ENCODE results near the gene SMAD1. TPM values are rescaled to one million over a fixed set of nuclear protein-coding genes. Genes with fewer than 3 reads are reported as not detected.

Gene SMAD1
- polyA plus RNA-seq, 1 donor (not counting 4 experiments of a cell fraction or from before 2014, with no cell fraction given): 33.5 TPM

DNA sequence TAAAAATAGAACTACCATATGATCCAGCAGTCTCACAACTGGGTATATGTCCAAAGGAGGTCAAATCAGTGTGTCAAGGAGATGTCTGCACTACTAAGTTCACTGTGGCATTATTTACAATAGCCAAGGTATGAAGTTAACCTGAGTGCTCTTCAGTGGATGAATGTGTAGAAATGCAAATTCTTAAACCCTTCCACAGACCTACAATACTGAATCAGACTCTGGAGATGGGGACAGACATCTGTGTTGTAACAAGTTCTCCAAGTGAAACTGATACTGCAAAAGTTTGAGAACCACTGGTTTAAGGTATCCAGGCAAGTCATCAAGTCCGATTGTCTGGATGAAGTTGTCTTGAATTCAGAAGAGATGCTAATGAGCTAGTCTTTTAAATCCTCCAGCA is 38.5 kb downstream of the SMAD1 start:
- H3K9ac ChIP-seq (ENCODE audit: control insufficient read depth, extremely low read depth, insufficient read depth, low read length): no peak overlapping the region
- FAIRE-seq (no peak), DNase-seq (ENCODE audit: low read depth, low spot score) (no peak)
- H3K4me3 ChIP-seq (ENCODE audit: control insufficient read depth in 2 of 3, extremely low read depth in 1 of 3, insufficient read depth in 2 of 3, low read depth in 1 of 3, low read length in 3 of 3): no peak overlapping the region
- H3K4me2 ChIP-seq (ENCODE audit: control insufficient read depth, extremely low read depth, insufficient read depth, low read depth, low read length): no peak overlapping the region
- no peaks in the 10 kb centered on the region for H4K20me1 ChIP-seq (ENCODE audit: control insufficient read depth, extremely low read depth, insufficient read depth, low read length)
- H3K27me3 ChIP-seq (ENCODE audit: control insufficient read depth, extremely low read depth, insufficient read depth, low read length): no peaks in the 10 kb centered on the region
- TF ChIP-seq, protein P1, sequence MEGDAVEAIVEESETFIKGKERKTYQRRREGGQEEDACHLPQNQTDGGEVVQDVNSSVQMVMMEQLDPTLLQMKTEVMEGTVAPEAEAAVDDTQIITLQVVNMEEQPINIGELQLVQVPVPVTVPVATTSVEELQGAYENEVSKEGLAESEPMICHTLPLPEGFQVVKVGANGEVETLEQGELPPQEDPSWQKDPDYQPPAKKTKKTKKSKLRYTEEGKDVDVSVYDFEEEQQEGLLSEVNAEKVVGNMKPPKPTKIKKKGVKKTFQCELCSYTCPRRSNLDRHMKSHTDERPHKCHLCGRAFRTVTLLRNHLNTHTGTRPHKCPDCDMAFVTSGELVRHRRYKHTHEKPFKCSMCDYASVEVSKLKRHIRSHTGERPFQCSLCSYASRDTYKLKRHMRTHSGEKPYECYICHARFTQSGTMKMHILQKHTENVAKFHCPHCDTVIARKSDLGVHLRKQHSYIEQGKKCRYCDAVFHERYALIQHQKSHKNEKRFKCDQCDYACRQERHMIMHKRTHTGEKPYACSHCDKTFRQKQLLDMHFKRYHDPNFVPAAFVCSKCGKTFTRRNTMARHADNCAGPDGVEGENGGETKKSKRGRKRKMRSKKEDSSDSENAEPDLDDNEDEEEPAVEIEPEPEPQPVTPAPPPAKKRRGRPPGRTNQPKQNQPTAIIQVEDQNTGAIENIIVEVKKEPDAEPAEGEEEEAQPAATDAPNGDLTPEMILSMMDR (optimal IDR thresholded peaks at IDR 0.05 in 1 of 3, IDR thresholded peaks at IDR 0.05 in 1 of 3, conservative IDR thresholded peaks at IDR 0.05 in 1 of 3; ENCODE audit: extremely low read depth in 1 of 3, insufficient read depth in 2 of 3, low read length in 3 of 3): no peak
- no peak for TF ChIP-seq EZH2 (IDR thresholded peaks at IDR 0.05; ENCODE audit: low read length)
- H3K4me1 ChIP-seq (ENCODE audit: control insufficient read depth, extremely low read depth, insufficient read depth, low read length): peaks cover 3% of the 10 kb centered on the region
- H3K79me2 ChIP-seq (ENCODE audit: control insufficient read depth, insufficient read depth, low read length): peaks cover 24% of the 10 kb centered on the region
- H3K36me3 ChIP-seq (ENCODE audit: control insufficient read depth in 2 of 2, extremely low read depth in 1 of 2, insufficient read depth in 2 of 2, low read length in 2 of 2): peaks cover 1 to 4% of the 10 kb centered on the region in 2 experiments
- H2AFZ ChIP-seq (ENCODE audit: control insufficient read depth, low read length): no peak overlapping the region
- no peak overlapping the region for H3K27ac ChIP-seq (ENCODE audit: control insufficient read depth, insufficient read depth, low read length)
- no peaks in the 10 kb centered on the region for H3K9me1 ChIP-seq (ENCODE audit: control insufficient read depth, extremely low read depth, insufficient read depth, low read length)
- H3K9me3 ChIP-seq (ENCODE audit: control insufficient read depth, low read depth, low read length): no peaks in the 10 kb centered on the region
- dilution Hi-C loops (cut with MboI; ENCODE audit: extremely low pct_ligation_motif_present, low sequenced_read_pairs): no loop called here

DNA sequence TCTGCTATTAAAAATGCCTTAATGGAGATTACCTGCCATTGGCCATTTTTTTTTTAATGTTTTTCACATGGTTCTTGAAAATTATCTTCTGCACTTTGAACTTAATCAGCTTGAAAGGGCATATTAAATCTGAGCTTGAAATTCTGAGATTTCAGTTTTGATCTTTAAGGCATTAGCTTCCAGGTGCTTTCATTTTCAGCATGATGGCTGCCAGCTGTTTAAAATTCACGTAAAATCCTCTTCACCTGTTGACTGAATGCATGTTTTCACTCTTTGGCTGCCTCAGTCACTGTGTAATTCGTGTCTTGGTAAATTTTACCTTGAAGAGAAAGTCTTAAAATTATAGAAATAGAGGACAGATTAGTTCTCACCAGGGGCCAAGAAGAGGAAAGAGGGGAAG is 39.6 kb downstream of the SMAD1 start:
- Histone ChIP-seq H3K79me2 (ENCODE audit: control insufficient read depth, insufficient read depth, low read length) (peaks cover 24% of the 10 kb centered on the region), H3K36me3 (ENCODE audit: control insufficient read depth in 2 of 2, extremely low read depth in 1 of 2, insufficient read depth in 2 of 2, low read length in 2 of 2) (peaks cover 1 to 4% of the 10 kb centered on the region in 2 experiments), H3K9me1 (ENCODE audit: control insufficient read depth, extremely low read depth, insufficient read depth, low read length) (no peaks in the 10 kb centered on the region), H4K20me1 (ENCODE audit: control insufficient read depth, extremely low read depth, insufficient read depth, low read length) (no peaks in the 10 kb centered on the region), H3K9me3 (ENCODE audit: control insufficient read depth, low read depth, low read length) (no peaks in the 10 kb centered on the region), H3K4me1 (ENCODE audit: control insufficient read depth, extremely low read depth, insufficient read depth, low read length) (peaks cover 3% of the 10 kb centered on the region), H3K27me3 (ENCODE audit: control insufficient read depth, extremely low read depth, insufficient read depth, low read length) (no peaks in the 10 kb centered on the region), H2AFZ (ENCODE audit: control insufficient read depth, low read length) (no peak overlapping the region), H3K4me2 (ENCODE audit: control insufficient read depth, extremely low read depth, insufficient read depth, low read depth, low read length) (no peak overlapping the region), H3K9ac (ENCODE audit: control insufficient read depth, extremely low read depth, insufficient read depth, low read length) (no peak overlapping the region), H3K4me3 (ENCODE audit: control insufficient read depth in 2 of 3, extremely low read depth in 1 of 3, insufficient read depth in 2 of 3, low read depth in 1 of 3, low read length in 3 of 3) (no peak overlapping the region), H3K27ac (ENCODE audit: control insufficient read depth, insufficient read depth, low read length) (no peak overlapping the region)
- peak; percentile 58 for FAIRE-seq
- dilution Hi-C loops (cut with MboI; ENCODE audit: extremely low pct_ligation_motif_present, low sequenced_read_pairs): no loop called here
- TF ChIP-seq EZH2 (IDR thresholded peaks at IDR 0.05; ENCODE audit: low read length): no peak
- TF ChIP-seq, protein P1 (optimal IDR thresholded peaks at IDR 0.05 in 1 of 3, IDR thresholded peaks at IDR 0.05 in 1 of 3, conservative IDR thresholded peaks at IDR 0.05 in 1 of 3; ENCODE audit: extremely low read depth in 1 of 3, insufficient read depth in 2 of 3, low read length in 3 of 3): no peak
- DNase-seq (ENCODE audit: low read depth, low spot score): no peak

Measured in keratinocyte (primary cell).